MCF 10A (cell line): Measurements from ENCODE around the gene PI4KB. TPM values are rescaled to one million over a fixed set of nuclear protein-coding genes. Genes with fewer than 3 reads are reported as not detected.
"Not testable (repeated sequence)": the region's sequence is repeated elsewhere in the genome, so short reads cannot be mapped to it uniquely, and the experiment has no call there.

Experiments used
- BruUV-seq: library from RNA; stranded (reverse); fragments of 400-500 nt; replicated peaks from 2 replicates; lab custom pipeline; 2021; lab: Mats Ljungman, UMichigan
- CTCF ChIA-PET: fragments of 300-600 bp; sonication (Branson Sonifier 250); formaldehyde crosslinking; extraction: SDS; loops from one replicate; lab custom pipeline; 2021; ENCODE audit warnings: antibody characterized with exemption, inconsistent platforms; lab: Yijun Ruan, JAX
- POLR2A ChIA-PET: fragments of 300-600, 350-650 bp; sonication (Branson Sonifier 250); formaldehyde crosslinking; extraction: SDS; loops from one replicate; lab custom pipeline; 2020; ENCODE audit warnings: antibody characterized with exemption, inconsistent platforms; lab: Yijun Ruan, JAX
- DNase-seq: peaks from one replicate; pipeline ENCODE4 v3.0.0-alpha.2; 2018; ENCODE audit not compliant: unreplicated experiment
- H3K27ac Mint-ChIP-seq: one replicate; pipeline ENCODE4 v1.8.0; 2022; ENCODE audit warnings: mild to moderate bottlenecking, low read depth, mixed read lengths; ENCODE audit not compliant: unreplicated experiment
- H3K27me3 Mint-ChIP-seq: one replicate; pipeline ENCODE4 v1.8.0; 2022; ENCODE audit warnings: mixed read lengths; ENCODE audit not compliant: insufficient read depth, unreplicated experiment
- H3K36me3 Mint-ChIP-seq: one replicate; pipeline ENCODE4 v1.8.0; 2022; ENCODE audit warnings: mild to moderate bottlenecking, moderate library complexity, mixed read lengths; ENCODE audit not compliant: insufficient read depth, unreplicated experiment
- H3K4me1 Mint-ChIP-seq: one replicate; pipeline ENCODE4 v1.8.0; 2022; ENCODE audit warnings: mixed read lengths; ENCODE audit not compliant: insufficient read depth, unreplicated experiment
- H3K4me3 Mint-ChIP-seq: one replicate; pipeline ENCODE4 v1.8.0; 2022; ENCODE audit warnings: mild to moderate bottlenecking, moderate library complexity, mixed read lengths; ENCODE audit not compliant: unreplicated experiment
- H3K9me3 Mint-ChIP-seq: one replicate; pipeline ENCODE4 v1.8.0; 2022; ENCODE audit warnings: mixed read lengths; ENCODE audit not compliant: unreplicated experiment
- CTCF ChIP-seq: fragments of 200-600 bp; IDR thresholded peaks from one replicate; pipeline ENCODE4 v1.8.0; 2022; ENCODE audit warnings: antibody characterized with exemption, mild to moderate bottlenecking; ENCODE audit not compliant: unreplicated experiment
- intact Hi-C: fragments of 100-400 bp; cut with micrococcal nuclease; formaldehyde crosslinking; loops from 2 replicates; pipeline ENCODE4 v1.14.1; 2022
- total RNA-seq: library from RNA; stranded (reverse); gene quantifications from 2 replicates; pipeline ENCODE4 v1.2.3, GENCODE V29; 2022

Gene PI4KB
- total RNA-seq, 1 experiment from 2014 or later = 75.3 TPM

GRCh38 chr1:151281225-151281968 lies 45.8 kb downstream of the PI4KB start:
- no peak for TF ChIP-seq CTCF
- H3K27ac Mint-ChIP-seq = peak overlapping the region; percentile 99
- DNase-seq = peak; percentile 100
- CTCF ChIA-PET = interaction anchor here (0.6 to 2.1 kb wide), 21 partner anchors 9 to 482 kb away, joined by 3 to 12 read pairs (median 4); partner anchors contain the start of gene PI4KB
- H3K36me3 Mint-ChIP-seq = peaks cover 35% of the 10 kb centered on the region
- H3K9me3 Mint-ChIP-seq = no peaks in the 10 kb centered on the region
- POLR2A ChIA-PET = interaction anchor here (0.7 to 4.5 kb wide), 48 partner anchors 8 to 1239 kb away, joined by 3 to 83 read pairs (median 4); partner anchors contain the start of genes LYSMD1, MINDY1, PI4KB and PIP5K1A
- BruUV-seq = TSS peak; percentile 84
- H3K4me3 Mint-ChIP-seq = peak overlapping the region; percentile 97
- intact Hi-C loops = loop anchor here (1.0 to 5.0 kb wide), 3 partner anchors 27 to 118 kb away; partner anchors contain the start of genes PI4KB, PSMB4 and PSMD4
- H3K4me1 Mint-ChIP-seq = peaks cover 19% of the 10 kb centered on the region
- peaks cover 14% of the 10 kb centered on the region for H3K27me3 Mint-ChIP-seq

- no TSS peak for BruUV-seq
- Mint-ChIP-seq H3K27ac (no peak overlapping the region), H3K27me3 (peaks cover 14% of the 10 kb centered on the region), H3K4me1 (peaks cover 7% of the 10 kb centered on the region), H3K9me3 (no peaks in the 10 kb centered on the region), H3K4me3 (no peak overlapping the region), H3K36me3 (peaks cover 13% of the 10 kb centered on the region)
- POLR2A ChIA-PET = interaction anchor here (0.7 to 2.0 kb wide), 5 partner anchors 10 to 88 kb away, joined by 3 to 7 read pairs (median 3); partner anchors contain the start of genes PI4KB and PSMD4
- no peak for TF ChIP-seq CTCF
- CTCF ChIA-PET = interaction anchor here (0.7 to 1.1 kb wide), 3 partner anchors 10 to 64 kb away, joined by 3 to 4 read pairs (median 3); no protein-coding TSS in a partner anchor
- DNase-seq = no peak
- intact Hi-C loops = no loop called here
These were observed 50.0 kb downstream of the PI4KB start for GRCh38 chr1:151277249-151277648.

GRCh38 chr1:151275341-151275740 lies 51.9 kb downstream of the PI4KB start:
- CTCF ChIA-PET = interaction anchor here (0.6 kb wide), 1 partner anchor 32 kb away, joined by 3 read pairs; no protein-coding TSS in a partner anchor
- intact Hi-C loops, BruUV-seq, POLR2A ChIA-PET, H3K9me3 Mint-ChIP-seq, H3K4me3 Mint-ChIP-seq, DNase-seq, H3K27ac Mint-ChIP-seq, H3K4me1 Mint-ChIP-seq: not testable (repeated sequence)
- Mint-ChIP-seq H3K36me3 (peaks cover 11% of the 10 kb centered on the region), H3K27me3 (peaks cover 14% of the 10 kb centered on the region)

- ChIA-PET POLR2A (interaction anchor here (0.7 kb wide), 1 partner anchor 563 kb away, joined by 3 read pairs; no protein-coding TSS in a partner anchor), CTCF (interaction anchor here (2.0 kb wide), 1 partner anchor 67 kb away, joined by 5 read pairs; no protein-coding TSS in a partner anchor)
- TF ChIP-seq CTCF = no peak
- BruUV-seq = no TSS peak
- intact Hi-C loops = no loop called here
- Mint-ChIP-seq H3K36me3 (peaks cover 24% of the 10 kb centered on the region), H3K27me3 (peaks cover 14% of the 10 kb centered on the region), H3K4me3 (no peak overlapping the region), H3K4me1 (peaks cover 7% of the 10 kb centered on the region), H3K9me3 (no peaks in the 10 kb centered on the region), H3K27ac (no peak overlapping the region)
- DNase-seq = no peak
These were observed 53.2 kb downstream of the PI4KB start for GRCh38 chr1:151273924-151274466.
